Neural cell (in vitro differentiated cells): ENCODE data around the gene PSMD4. TPM values are rescaled to one million over a fixed set of nuclear protein-coding genes. Genes with fewer than 3 reads are reported as not detected.

Experiments used
- H2AFZ ChIP-seq: fragments of 200-600, 300-800 bp; sonication (generic), shearing (Covaris generic); 2 replicates; pipeline ENCODE4 v1.6.0; 2014; ENCODE audit warnings: low read depth, mild to moderate bottlenecking, antibody characterized with exemption, low read length, moderate library complexity
- H3F3A ChIP-seq: fragments of 200-600 bp; shearing (Covaris generic); 2 replicates; pipeline ENCODE4 v1.6.1; 2016; ENCODE audit warnings: mild to moderate bottlenecking, moderate library complexity, mixed read lengths, antibody characterized with exemption, low read length; ENCODE audit not compliant: insufficient read depth, poor library complexity, severe bottlenecking
- H3K27ac ChIP-seq: fragments of 200-600, 300-800 bp; sonication (generic), shearing (Covaris generic); 2 replicates; pipeline ENCODE4 v1.5.1; 2014; ENCODE audit warnings: mild to moderate bottlenecking, low read length, moderate library complexity
- H3K27me3 ChIP-seq: fragments of 300-800, 200-600 bp; sonication (generic), shearing (Covaris generic); 2 replicates; pipeline ENCODE4 v1.6.0; 2014; ENCODE audit warnings: mild to moderate bottlenecking, low read depth, low read length, moderate library complexity; ENCODE audit not compliant: insufficient read depth
- H3K36me3 ChIP-seq: fragments of 300-800, 200-600 bp; sonication (generic), shearing (Covaris generic); 2 replicates; pipeline ENCODE4 v1.5.1; 2014; ENCODE audit warnings: mild to moderate bottlenecking, antibody characterized with exemption, low read length, moderate library complexity; ENCODE audit not compliant: insufficient read depth
- H3K4me2 ChIP-seq: fragments of 300-800, 200-600 bp; sonication (generic), shearing (Covaris generic); 2 replicates; pipeline ENCODE4 v1.6.0; 2014; ENCODE audit warnings: mild to moderate bottlenecking, low read length
- H3K4me3 ChIP-seq: fragments of 300-800, 200-600 bp; sonication (generic), shearing (Covaris generic); 2 replicates; pipeline ENCODE4 v1.5.1; 2014; ENCODE audit warnings: mild to moderate bottlenecking, low read length, moderate library complexity
- H3K79me2 ChIP-seq: fragments of 200-600 bp; shearing (Covaris generic); replicated peaks from 2 replicates; pipeline ENCODE4 v1.6.0; 2014; ENCODE audit warnings: mild to moderate bottlenecking, low read length, moderate library complexity; ENCODE audit not compliant: insufficient read depth
- H3K9ac ChIP-seq: fragments of 300-800, 200-600 bp; sonication (generic), shearing (Covaris generic); 2 replicates; pipeline ENCODE4 v1.6.1; 2016; ENCODE audit warnings: mild to moderate bottlenecking, low read length, mixed read lengths
- H3K9me2 ChIP-seq: fragments of 200-600 bp; shearing (Covaris generic); 2 replicates; pipeline ENCODE4 v1.6.1; 2016; ENCODE audit warnings: mild to moderate bottlenecking, low read length, mixed read lengths; ENCODE audit not compliant: insufficient read depth
- H3K9me3 ChIP-seq: fragments of 200-600, 300-800 bp; sonication (generic), shearing (Covaris generic); 2 replicates; pipeline ENCODE4 v1.6.1; 2016; ENCODE audit warnings: mild to moderate bottlenecking, mixed run types, low read length, moderate library complexity, mixed read lengths
- H4K20me1 ChIP-seq: fragments of 200-600 bp; shearing (Covaris generic); 2 replicates; pipeline ENCODE4 v1.6.1; 2016; ENCODE audit warnings: mild to moderate bottlenecking, mixed run types; ENCODE audit not compliant: insufficient read depth
- EP300 ChIP-seq: fragments of 450-650 bp; conservative IDR thresholded peaks from 2 replicates; pipeline ENCODE4 v1.6.1; 2014; ENCODE audit warnings: antibody characterized with exemption, mild to moderate bottlenecking, moderate library complexity; ENCODE audit not compliant: poor library complexity, severe bottlenecking
- EZH2 ChIP-seq: fragments of 200-600, 300-800 bp; shearing (Covaris generic), sonication (generic); IDR thresholded peaks from 2 replicates; pipeline ENCODE4 v1.6.1; 2014; ENCODE audit warnings: antibody characterized with exemption, low read length, borderline replicate concordance, mild to moderate bottlenecking; ENCODE audit not compliant: insufficient read depth, poor library complexity, severe bottlenecking
- MXI1 ChIP-seq: fragments of 450-650 bp; conservative IDR thresholded peaks from 2 replicates; pipeline ENCODE4 v1.6.1; 2014; ENCODE audit warnings: antibody characterized with exemption, mild to moderate bottlenecking; ENCODE audit not compliant: poor library complexity, severe bottlenecking
- POLR2AphosphoS5 ChIP-seq: IDR thresholded peaks from 2 replicates; pipeline ENCODE4 v1.6.1; 2012
- RAD21 ChIP-seq: fragments of 450-650 bp; conservative IDR thresholded peaks from 2 replicates; pipeline ENCODE4 v1.6.1; 2014; ENCODE audit warnings: antibody characterized with exemption, mild to moderate bottlenecking, moderate library complexity
- SMC3 ChIP-seq: fragments of 450-650 bp; conservative IDR thresholded peaks from 2 replicates; pipeline ENCODE4 v1.6.1; 2014; ENCODE audit warnings: antibody characterized with exemption, mild to moderate bottlenecking, moderate library complexity; ENCODE audit not compliant: poor library complexity
- TAF1 ChIP-seq: IDR thresholded peaks from 2 replicates; pipeline ENCODE4 v1.6.1; 2012; ENCODE audit warnings: low read depth
- polyA plus RNA-seq: library from polyadenylated mRNA; depleted of rRNA; stranded (reverse); fragments of >200 nt; gene quantifications from 2 replicates; pipeline ENCODE4 v1.2.3, GENCODE V29; 2014
- TF ChIP-seq, protein P1 (sequence below): fragments of 450-650 bp; IDR thresholded peaks from 2 replicates; pipeline ENCODE4 v1.5.1; 2014; ENCODE audit warnings: antibody characterized with exemption, mild to moderate bottlenecking, moderate library complexity; ENCODE audit not compliant: poor library complexity, severe bottlenecking
- TF ChIP-seq, protein P2 (sequence below): IDR thresholded peaks from 2 replicates; pipeline ENCODE4 v1.6.1; 2012; ENCODE audit warnings: borderline replicate concordance

PSMD4 gene
- polyA plus RNA-seq, 1 donor from 2014 or later: 341 TPM

- H3K9me2 ChIP-seq: no peaks in the 10 kb centered on the region
- no peaks in the 10 kb centered on the region for H3F3A ChIP-seq
- no peak overlapping the region for H3K27ac ChIP-seq
- peaks cover 28% of the 10 kb centered on the region for H3K79me2 ChIP-seq
- H3K9ac ChIP-seq: no peak overlapping the region
- H2AFZ ChIP-seq: no peak overlapping the region
- no peak overlapping the region for H3K4me2 ChIP-seq
- H3K36me3 ChIP-seq: no peaks in the 10 kb centered on the region
- no peaks in the 10 kb centered on the region for H3K27me3 ChIP-seq
- H3K9me3 ChIP-seq: no peaks in the 10 kb centered on the region
- TF ChIP-seq, protein P1, sequence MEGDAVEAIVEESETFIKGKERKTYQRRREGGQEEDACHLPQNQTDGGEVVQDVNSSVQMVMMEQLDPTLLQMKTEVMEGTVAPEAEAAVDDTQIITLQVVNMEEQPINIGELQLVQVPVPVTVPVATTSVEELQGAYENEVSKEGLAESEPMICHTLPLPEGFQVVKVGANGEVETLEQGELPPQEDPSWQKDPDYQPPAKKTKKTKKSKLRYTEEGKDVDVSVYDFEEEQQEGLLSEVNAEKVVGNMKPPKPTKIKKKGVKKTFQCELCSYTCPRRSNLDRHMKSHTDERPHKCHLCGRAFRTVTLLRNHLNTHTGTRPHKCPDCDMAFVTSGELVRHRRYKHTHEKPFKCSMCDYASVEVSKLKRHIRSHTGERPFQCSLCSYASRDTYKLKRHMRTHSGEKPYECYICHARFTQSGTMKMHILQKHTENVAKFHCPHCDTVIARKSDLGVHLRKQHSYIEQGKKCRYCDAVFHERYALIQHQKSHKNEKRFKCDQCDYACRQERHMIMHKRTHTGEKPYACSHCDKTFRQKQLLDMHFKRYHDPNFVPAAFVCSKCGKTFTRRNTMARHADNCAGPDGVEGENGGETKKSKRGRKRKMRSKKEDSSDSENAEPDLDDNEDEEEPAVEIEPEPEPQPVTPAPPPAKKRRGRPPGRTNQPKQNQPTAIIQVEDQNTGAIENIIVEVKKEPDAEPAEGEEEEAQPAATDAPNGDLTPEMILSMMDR: no peak
- no peak for TF ChIP-seq TAF1
- TF ChIP-seq EZH2: no peak
- TF ChIP-seq SMC3: no peak
- no peak for TF ChIP-seq EP300
- TF ChIP-seq POLR2AphosphoS5: no peak
- TF ChIP-seq MXI1: no peak
- TF ChIP-seq RAD21: no peak
- H4K20me1 ChIP-seq: no peaks in the 10 kb centered on the region
- no peak overlapping the region for H3K4me3 ChIP-seq
These were observed 4.8 kb downstream of the PSMD4 start for GRCh38 chr1:151259351-151259750.

DNA sequence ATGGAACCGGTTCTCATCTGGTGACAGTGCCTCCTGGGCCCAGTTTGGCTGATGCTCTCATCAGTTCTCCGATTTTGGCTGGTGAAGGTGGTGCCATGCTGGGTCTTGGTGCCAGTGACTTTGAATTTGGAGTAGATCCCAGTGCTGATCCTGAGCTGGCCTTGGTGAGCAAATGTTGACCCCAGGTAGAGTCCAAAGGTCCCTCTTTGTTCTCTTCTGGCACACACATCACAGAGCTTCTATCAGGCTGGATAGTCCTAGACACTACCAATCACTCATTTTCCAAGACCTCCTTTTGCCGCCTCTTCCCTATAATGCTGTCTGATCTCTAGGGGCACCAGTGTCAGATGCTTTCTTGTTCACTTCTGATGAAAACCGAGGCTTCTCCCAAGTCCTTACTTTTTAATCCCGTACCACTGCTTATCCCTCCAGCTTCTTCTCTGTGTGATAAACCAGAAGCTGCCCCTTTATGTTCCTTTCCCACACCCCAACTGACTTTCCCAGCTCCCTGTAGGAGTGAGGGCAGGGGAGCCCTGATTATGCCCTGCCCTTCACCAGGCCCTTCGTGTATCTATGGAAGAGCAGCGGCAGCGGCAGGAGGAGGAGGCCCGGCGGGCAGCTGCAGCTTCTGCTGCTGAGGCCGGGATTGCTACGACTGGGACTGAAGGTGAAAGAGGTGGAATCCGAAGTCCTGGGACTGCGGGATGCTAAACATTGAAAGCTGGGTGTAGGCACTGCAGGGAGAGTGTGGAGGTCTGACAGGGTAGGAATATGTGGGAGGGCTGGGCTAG, 11.1 kb downstream of the PSMD4 start:
- H3K4me2 ChIP-seq: no peak overlapping the region

More for the DNA sequence above, 11.1 kb downstream of the PSMD4 start:
- Histone ChIP-seq H3K36me3 (no peaks in the 10 kb centered on the region), H3K9ac (no peak overlapping the region), H3K4me3 (no peak overlapping the region), H3K27me3 (no peaks in the 10 kb centered on the region), H3K27ac (no peak overlapping the region), H3K9me3 (no peaks in the 10 kb centered on the region), H4K20me1 (no peaks in the 10 kb centered on the region), H2AFZ (no peak overlapping the region), H3K79me2 (no peaks in the 10 kb centered on the region), H3F3A (no peaks in the 10 kb centered on the region), H3K9me2 (no peaks in the 10 kb centered on the region)
- TF ChIP-seq, protein P1: no peak
- TF ChIP-seq, protein P2, sequence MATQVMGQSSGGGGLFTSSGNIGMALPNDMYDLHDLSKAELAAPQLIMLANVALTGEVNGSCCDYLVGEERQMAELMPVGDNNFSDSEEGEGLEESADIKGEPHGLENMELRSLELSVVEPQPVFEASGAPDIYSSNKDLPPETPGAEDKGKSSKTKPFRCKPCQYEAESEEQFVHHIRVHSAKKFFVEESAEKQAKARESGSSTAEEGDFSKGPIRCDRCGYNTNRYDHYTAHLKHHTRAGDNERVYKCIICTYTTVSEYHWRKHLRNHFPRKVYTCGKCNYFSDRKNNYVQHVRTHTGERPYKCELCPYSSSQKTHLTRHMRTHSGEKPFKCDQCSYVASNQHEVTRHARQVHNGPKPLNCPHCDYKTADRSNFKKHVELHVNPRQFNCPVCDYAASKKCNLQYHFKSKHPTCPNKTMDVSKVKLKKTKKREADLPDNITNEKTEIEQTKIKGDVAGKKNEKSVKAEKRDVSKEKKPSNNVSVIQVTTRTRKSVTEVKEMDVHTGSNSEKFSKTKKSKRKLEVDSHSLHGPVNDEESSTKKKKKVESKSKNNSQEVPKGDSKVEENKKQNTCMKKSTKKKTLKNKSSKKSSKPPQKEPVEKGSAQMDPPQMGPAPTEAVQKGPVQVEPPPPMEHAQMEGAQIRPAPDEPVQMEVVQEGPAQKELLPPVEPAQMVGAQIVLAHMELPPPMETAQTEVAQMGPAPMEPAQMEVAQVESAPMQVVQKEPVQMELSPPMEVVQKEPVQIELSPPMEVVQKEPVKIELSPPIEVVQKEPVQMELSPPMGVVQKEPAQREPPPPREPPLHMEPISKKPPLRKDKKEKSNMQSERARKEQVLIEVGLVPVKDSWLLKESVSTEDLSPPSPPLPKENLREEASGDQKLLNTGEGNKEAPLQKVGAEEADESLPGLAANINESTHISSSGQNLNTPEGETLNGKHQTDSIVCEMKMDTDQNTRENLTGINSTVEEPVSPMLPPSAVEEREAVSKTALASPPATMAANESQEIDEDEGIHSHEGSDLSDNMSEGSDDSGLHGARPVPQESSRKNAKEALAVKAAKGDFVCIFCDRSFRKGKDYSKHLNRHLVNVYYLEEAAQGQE: no peak
- no peak for TF ChIP-seq SMC3
- TF ChIP-seq RAD21: no peak
- TF ChIP-seq TAF1: no peak
- TF ChIP-seq MXI1: no peak
- TF ChIP-seq POLR2AphosphoS5: no peak
- TF ChIP-seq EP300: no peak
